NCI-H2029 treated with DMSO at 0.1 percent for 48 hours (cell line): ENCODE data around the gene THBS3.
"Not testable (repeated sequence)": the region's sequence is repeated elsewhere in the genome, so short reads cannot be mapped to it uniquely, and the experiment has no call there.

Experiments
- DNase-seq: peaks from one replicate; lab custom pipeline; 2025; lab: John Stamatoyannopoulos, UW

The THBS3 gene

GRCh38 chr1:155233502-155233901 is 25.8 kb upstream of the THBS3 start:
- not testable (repeated sequence) for DNase-seq

DNA sequence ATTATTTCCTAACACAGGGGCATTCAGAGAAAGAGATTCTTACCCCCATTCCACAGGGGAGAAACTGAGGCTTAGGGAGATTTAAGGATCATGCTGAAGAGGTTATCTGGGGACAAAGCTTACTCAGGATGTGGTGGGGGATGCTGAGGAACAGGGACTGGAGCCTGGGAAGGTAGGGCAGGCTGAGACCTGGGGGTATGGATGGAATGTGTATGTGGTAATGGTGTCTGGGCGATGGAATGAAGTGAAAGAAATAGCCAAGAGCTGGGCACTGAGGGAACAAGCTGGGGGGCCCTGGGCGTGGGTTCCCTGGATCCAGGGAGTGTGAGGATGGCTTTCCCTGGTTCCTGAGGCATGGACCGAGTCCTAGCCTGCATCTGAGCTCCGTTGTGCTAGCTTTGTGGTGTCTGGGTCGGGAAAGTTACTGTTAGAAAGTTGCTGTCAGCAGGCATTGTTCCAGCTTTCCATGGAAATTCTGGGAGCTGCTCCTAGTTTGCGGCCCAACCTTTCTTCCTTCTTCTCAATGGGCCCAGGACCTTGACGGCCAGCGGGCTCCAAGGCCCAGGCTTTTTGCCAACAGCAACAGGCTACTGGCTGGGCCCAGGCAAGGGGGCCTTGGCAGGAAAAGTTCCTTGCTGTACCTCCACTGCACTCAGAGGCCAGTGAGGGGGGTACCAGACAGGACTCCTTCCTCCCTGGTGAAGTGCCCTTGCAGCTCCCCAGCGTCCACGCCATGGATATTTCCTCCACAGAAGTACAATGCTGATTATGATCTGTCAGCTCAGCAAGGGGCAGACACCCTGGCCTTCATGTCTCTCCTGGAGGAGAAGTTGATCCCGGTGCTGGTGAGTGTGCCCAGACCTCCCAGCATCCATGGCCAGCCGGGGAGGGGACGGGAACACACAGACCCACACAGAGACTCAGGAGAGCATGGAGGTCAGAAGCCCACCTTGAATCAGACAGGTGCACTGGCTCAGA is 24.6 kb upstream of the THBS3 start:
- DNase-seq: not testable (repeated sequence)

GRCh38 chr1:155231302-155231701 is 23.6 kb upstream of the THBS3 start:
- DNase-seq: not testable (repeated sequence)

GRCh38 chr1:155228096-155228427 is 20.4 kb upstream of the THBS3 start:
- no peak for DNase-seq

GRCh38 chr1:155227261-155228095 is 19.8 kb upstream of the THBS3 start:
- DNase-seq: peak; percentile 94

DNA sequence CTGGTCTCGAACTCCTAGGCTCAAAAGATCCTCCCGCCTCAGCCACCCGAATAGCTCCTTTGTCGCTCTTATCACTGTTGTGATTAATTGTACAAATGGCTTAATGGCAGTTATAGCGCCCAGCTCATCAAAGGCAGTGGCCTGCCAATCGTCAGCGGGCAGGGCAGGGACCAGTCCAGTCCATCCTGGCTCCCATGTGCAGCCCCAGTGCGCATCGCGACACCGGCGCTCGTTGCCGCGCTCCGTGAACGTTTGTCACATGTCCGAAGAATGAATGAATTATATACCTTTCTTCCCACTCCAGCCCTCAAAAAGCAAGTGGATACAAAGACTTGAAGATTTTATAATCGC is 19.2 kb upstream of the THBS3 start:
- DNase-seq: no peak

- DNase-seq: peak; percentile 34
Measured at GRCh38 chr1:155226188-155226909, 18.7 kb upstream of the THBS3 start.

GRCh38 chr1:155225404-155225759 is 17.7 kb upstream of the THBS3 start:
- DNase-seq: not testable (repeated sequence)

- no peak for DNase-seq
Measured at GRCh38 chr1:155223047-155223446, 15.3 kb upstream of the THBS3 start.

GRCh38 chr1:155220211-155220965 is 12.7 kb upstream of the THBS3 start:
- DNase-seq: not testable (repeated sequence)

DNA sequence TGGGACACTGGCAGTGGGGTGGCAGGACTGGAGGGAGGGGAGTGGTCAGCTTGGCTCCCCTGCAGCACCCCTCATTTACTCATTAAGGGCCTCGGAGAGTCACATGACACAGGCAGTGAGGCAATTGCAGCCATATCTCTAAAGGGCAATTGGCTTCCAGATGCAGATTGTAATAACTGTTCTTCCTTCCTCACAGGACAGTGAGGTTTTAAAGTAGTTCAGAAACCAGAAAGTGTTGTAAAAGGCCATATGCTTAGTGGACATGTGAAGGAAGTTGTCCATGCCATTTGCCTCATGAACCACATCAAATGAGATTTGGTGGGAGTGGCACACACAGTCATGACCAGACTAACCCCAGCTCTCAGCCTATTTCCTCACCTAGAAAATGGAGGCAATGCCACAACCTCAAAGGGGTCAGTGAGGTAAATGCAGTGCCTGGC is 11.9 kb upstream of the THBS3 start:
- DNase-seq: no peak

DNA sequence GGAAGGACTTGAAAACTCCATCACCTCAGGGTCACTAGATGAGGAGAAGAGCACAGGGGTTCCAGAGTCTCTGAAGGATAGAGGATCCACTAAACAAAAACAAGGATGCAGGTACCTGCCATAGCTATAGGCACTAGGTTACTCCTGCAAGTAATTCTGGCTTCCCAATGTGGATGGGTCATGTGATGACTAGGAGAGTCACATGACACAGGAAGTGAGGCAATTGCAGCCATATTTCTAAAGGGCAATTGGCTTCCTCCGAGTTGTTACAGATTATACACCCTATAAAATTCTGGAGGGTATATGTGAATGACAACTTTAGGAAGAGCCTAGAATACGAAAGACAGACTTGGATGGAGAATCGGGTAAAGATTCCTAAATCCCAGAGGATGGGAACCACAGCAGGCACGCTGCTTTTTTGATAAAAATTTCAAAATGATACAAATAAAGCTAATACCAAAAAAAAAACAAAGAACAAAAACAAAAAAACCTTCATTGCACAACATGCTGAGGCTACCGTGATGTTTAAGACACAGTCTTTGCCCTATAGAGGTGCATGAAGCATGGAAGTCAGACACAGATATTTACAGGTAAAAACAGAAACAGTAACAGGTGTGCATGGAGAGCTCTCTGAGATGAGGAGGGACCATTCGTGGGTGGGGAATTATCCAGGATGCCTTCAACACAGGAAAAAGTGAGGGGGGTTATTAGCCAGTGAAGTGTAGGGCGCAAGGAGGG is 11.3 kb upstream of the THBS3 start:
- peak; percentile 23 for DNase-seq

GRCh38 chr1:155214702-155215101 is 7.0 kb upstream of the THBS3 start:
- not testable (repeated sequence) for DNase-seq

DNA sequence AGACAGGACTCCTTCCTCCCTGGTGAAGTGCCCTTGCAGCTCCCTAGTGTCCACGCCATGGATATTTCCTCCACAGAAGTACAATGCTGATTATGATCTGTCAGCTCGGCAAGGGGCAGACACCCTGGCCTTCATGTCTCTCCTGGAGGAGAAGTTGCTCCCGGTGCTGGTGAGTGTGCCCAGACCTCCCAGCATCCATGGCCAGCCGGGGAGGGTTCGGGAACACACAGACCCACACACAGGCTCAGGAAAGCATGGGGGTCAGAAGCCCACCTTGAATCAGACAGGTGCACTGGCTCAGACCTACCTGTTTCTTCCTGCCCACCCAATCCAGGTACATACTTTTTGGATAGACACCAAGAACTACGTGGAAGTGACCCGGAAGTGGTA is 4.3 kb upstream of the THBS3 start:
- DNase-seq: not testable (repeated sequence)

DNA sequence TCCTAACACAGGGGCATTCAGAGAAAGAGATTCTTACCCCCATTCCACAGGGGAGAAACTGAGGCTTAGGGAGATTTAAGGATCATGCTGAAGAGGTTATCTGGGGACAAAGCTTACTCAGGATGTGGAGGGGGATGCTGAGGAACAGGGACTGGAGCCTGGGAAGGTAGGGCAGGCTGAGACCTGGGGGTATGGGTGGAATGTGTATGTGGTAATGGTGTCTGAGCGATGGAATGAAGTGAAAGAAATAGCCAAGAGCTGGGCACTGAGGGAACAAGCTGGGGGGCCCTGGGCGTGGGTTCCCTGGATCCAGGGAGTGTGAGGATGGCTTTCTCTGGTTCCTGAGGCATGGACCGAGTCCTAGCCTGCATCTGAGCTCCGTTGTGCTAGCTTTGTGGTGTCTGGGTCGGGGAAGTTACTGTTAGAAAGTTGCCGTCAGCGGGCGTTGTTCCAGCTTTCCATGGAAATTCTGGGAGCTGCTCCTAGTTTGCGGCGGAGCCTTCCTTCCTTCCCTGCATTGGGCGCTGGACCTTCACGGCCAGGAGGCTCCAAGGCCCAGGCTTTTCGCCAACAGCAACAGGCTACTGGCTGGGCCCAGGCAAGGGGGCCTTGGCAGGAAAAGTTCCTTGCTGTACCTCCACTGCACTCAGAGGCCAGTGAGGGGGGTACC is 3.8 kb upstream of the THBS3 start:
- DNase-seq: not testable (repeated sequence)

DNA sequence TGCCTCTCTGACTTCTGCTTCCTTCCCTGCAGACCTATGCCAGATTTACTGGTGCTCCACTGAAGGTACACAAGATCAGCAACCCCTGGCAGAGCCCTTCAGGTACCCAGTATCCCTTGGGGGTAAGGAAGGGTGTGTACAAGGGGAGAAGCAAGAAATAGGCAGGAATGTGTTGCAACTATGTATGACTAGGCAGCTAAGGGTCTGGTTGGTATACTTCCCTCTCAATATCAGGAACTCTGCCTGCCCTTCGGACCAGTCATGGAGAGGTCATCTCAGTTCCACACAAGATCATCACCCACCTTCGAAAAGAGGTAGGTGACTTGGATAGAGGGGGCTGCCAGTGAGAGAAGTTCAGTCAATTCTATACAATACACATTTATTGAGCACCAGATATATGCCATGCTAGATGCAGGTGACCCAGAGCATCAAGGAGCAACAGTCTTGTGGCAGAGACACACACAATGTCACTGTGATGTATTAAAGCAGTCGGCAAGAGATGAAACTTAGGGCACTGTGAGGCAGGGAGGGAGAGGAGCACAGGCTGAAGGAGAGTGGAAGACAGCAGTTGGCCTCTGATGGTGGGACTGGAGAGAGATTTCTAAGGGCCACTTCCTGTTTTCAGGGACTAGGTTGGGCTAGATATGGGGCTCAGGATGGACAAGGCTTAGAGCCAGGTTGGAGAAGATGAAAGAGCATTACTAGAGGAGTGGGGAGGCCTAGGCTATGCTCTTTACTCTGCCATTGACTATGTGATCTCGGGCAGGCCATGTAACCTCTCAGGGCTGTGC is 2.8 kb upstream of the THBS3 start:
- no peak for DNase-seq

- DNase-seq: no peak
Measured at GRCh38 chr1:155209312-155209721, 1.6 kb upstream of the THBS3 start.

GRCh38 chr1:155208541-155209311 is 1.0 kb upstream of the THBS3 start, which contains the start of gene MTX1:
Gene MTX1 (plus strand): TSS chr1:155208695. CDS start chr1:155208805, 110 bp downstream.
- DNase-seq: no peak
